Measurements from ENCODE around the gene ZNF304.
A peak's percentile ranks its signal among the peaks of the same experiment; 100 is the strongest.

- TF ChIP-seq CTCF (IDR thresholded peaks at IDR 0.05) = peak in 1 of 3 donors; percentile 17
- TF ChIP-seq POLR2A (IDR thresholded peaks at IDR 0.05) = peak; percentile 60
Observed at GRCh38 chr19:57320180-57321084, 30.6 kb upstream of the ZNF304 start, which contains the start of gene ZNF543.
